Mucosa of rectum (tissue), 2 donors: ENCODE data around the gene FASLG.

ENCODE experiments used
- H3K27ac ChIP-seq, 2 donors: one replicate each; pipeline ENCODE4 v1.7.0; 2013; ENCODE audit warnings: inconsistent platforms in 2 of 2, low read depth in 2 of 2, low read length in 2 of 2
- H3K27me3 ChIP-seq, 2 donors: one replicate each; pipeline ENCODE4 v1.7.0; 2013; ENCODE audit warnings: low read length in 2 of 2; ENCODE audit not compliant: control insufficient read depth in 2 of 2, insufficient read depth in 2 of 2
- H3K36me3 ChIP-seq, 2 donors: one replicate each; pipeline ENCODE4 v1.7.0; 2013; ENCODE audit warnings: low read length in 2 of 2; ENCODE audit not compliant: control insufficient read depth in 2 of 2, insufficient read depth in 2 of 2
- H3K4me1 ChIP-seq, 2 donors: one replicate each; pipeline ENCODE4 v1.7.0; 2013; ENCODE audit warnings: low read length in 2 of 2, mild to moderate bottlenecking in 1 of 2; ENCODE audit not compliant: control insufficient read depth in 2 of 2, insufficient read depth in 2 of 2
- H3K4me3 ChIP-seq, 2 donors: one replicate each; pipeline ENCODE4 v1.7.0; 2013; ENCODE audit warnings: low read length in 2 of 2
- H3K9ac ChIP-seq, 2 donors: one replicate each; pipeline ENCODE4 v1.7.0; 2013; ENCODE audit warnings: low read length in 2 of 2, low read depth in 1 of 2, mild to moderate bottlenecking in 1 of 2
- H3K9me3 ChIP-seq, 2 donors: one replicate each; pipeline ENCODE4 v1.7.0; 2013; ENCODE audit warnings: low read length in 2 of 2; ENCODE audit not compliant: control insufficient read depth in 2 of 2
- donor health status: healthy.
- donor health status: Normal muscosa, but diverticular disease.

Gene FASLG

DNA sequence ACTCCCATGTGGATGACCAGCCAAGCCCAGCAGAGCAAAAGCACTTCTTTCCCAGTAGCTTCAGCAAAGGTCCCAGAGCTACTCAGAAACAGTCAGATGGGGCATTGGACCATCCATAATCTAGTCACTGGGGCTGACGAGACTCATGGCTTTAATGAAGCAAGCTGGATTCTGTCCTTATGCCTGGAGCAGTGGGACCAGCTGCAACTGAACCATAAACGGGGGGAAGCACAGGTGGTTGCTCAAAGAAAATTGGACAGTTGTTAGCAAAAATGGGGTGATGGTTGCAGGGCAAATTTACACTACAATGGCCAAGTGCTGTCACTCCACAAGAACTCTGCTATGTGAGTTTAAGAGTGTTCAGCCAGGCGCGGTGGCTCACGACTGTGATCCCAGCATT is 17.4 kb upstream of the FASLG start:
- no peak overlapping the region for H3K9ac ChIP-seq
- H3K27me3 ChIP-seq, result no peaks in the 10 kb centered on the region
- H3K9me3 ChIP-seq, result no peaks in the 10 kb centered on the region
- no peak overlapping the region for H3K4me3 ChIP-seq
- H3K36me3 ChIP-seq, result no peaks in the 10 kb centered on the region
- peaks cover 0 to 7% of the 10 kb centered on the region in 2 donors for H3K4me1 ChIP-seq
- no peak overlapping the region for H3K27ac ChIP-seq

DNA sequence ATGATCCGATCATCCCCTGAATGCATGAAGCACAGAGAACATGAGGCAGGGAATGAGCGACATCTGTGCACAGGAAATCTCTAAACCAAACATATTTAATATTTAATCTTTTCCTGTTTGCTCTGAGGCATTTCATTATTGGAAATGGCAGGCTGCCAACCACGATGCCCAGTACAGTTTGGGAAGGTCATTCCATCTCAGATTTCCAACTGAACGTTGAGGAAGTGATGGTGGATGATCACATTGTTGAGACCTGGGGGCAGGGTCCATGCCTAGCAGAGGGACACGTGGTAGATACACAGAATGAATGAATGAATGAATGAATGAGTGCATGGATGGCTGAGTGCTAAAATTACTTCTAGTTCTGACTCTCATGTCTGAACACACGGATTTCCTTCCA is 15.9 kb upstream of the FASLG start:
- Histone ChIP-seq H3K27ac (no peak overlapping the region), H3K9me3 (no peaks in the 10 kb centered on the region), H3K4me3 (no peak overlapping the region), H3K27me3 (no peaks in the 10 kb centered on the region), H3K4me1 (peaks cover 0 to 7% of the 10 kb centered on the region in 2 donors), H3K9ac (no peak overlapping the region), H3K36me3 (no peaks in the 10 kb centered on the region)

DNA sequence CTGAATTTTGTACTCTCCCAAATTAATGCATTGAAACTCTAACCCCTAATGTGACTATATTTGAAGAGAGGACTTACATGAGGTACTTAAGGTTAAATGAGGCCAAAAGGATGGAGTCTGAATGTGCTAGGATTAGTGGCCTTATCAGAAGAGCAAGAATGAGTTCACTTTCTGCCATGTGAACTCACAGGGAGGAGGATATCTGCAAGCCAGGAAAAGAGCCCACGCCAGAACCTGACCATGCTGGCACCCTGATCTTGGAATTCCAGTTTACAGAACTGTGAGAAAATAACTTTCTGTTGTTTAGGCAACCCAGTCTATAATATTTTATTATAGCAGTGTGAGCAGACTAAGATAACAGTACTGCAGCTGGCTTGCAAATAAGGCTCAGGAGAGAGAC is 12.2 kb upstream of the FASLG start:
- Histone ChIP-seq H3K9ac (no peak overlapping the region), H3K4me1 (peaks cover 0 to 2% of the 10 kb centered on the region in 2 donors), H3K4me3 (no peak overlapping the region), H3K27ac (no peak overlapping the region), H3K9me3 (no peaks in the 10 kb centered on the region), H3K27me3 (no peaks in the 10 kb centered on the region), H3K36me3 (no peaks in the 10 kb centered on the region)

DNA sequence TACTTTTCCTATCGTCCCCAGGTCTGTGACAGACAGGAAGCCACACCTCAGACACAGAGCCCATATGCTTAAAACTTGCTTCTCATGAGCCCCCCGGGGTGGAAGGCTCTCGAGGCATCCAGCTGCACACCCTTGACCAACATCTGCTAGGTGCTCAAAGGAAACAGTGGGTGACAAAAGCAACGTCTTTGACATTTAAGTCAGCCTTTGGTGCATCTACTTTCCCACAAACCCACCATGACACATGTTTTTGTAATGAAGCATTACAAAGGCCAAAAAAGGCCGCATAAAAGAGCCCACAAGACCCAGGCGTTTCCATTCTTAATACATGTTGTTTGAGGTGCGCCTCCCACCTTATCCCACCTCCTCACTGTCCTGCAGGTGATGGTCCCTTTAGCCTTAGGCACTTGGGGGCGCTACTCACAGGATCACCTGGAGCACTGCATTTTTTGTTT is 11.8 kb upstream of the FASLG start:
- no peak overlapping the region for H3K27ac ChIP-seq
- no peaks in the 10 kb centered on the region for H3K36me3 ChIP-seq
- peaks cover 0 to 2% of the 10 kb centered on the region in 2 donors for H3K4me1 ChIP-seq
- no peak overlapping the region for H3K4me3 ChIP-seq
- no peaks in the 10 kb centered on the region for H3K9me3 ChIP-seq
- H3K9ac ChIP-seq, result no peak overlapping the region
- H3K27me3 ChIP-seq, result no peaks in the 10 kb centered on the region

DNA sequence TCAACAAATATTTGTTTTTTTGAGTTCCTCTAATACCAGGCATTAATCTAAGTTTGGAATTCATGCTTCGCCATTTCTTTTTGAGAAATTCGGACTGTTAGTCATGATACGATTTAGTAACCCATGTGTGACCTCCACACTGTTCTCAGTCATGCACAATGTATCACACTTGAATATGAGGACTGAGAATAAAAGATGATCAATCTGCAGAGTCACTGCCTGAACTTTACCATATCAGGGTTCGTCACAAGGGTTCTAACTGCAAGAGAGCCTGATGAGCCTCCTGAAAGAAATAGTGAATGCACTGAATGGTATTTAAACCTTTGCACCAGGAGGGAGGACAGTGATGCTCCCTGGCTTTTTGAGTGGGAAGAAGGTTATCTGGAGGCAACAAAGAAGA is 10.9 kb upstream of the FASLG start:
- Histone ChIP-seq H3K4me3 (no peak overlapping the region), H3K27ac (no peak overlapping the region), H3K4me1 (peaks cover 0 to 2% of the 10 kb centered on the region in 2 donors), H3K9ac (no peak overlapping the region), H3K27me3 (no peaks in the 10 kb centered on the region), H3K36me3 (no peaks in the 10 kb centered on the region), H3K9me3 (no peaks in the 10 kb centered on the region)

DNA sequence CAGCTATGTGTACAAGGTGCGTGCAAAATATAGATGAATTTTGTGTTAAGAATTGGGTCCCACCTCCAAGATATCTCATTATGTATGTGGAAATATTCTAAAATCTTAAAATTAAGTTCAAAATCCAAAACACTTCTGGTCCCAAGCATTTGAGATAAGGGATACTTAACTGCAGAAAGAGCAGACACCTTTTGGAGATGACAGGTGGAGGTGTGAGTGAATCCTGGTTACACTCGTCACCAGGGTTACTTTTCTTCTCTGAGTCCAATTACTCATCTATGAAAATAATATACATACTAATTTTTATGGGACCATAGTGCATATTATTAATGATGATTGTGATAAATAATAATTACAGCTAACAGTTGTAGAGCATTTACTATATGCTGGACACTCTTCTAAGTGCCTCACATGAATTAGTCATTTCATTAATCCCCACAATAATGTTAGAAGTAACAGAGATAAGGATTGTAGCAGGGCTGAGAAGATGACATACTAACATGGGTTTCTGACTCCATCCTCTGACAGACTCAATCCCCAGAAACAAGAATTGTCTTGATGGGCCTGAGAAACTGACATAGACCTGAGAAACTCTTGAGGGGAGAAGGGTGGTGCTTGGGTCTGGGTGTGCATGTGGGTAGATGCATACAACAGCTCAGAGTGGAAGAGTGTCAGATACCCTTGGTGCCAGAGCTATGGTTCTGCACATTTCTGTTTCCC is 8.3 kb upstream of the FASLG start:
- Histone ChIP-seq H3K27ac (no peak overlapping the region), H3K4me3 (no peak overlapping the region), H3K9me3 (no peaks in the 10 kb centered on the region), H3K9ac (no peak overlapping the region), H3K4me1 (no peaks in the 10 kb centered on the region), H3K27me3 (no peaks in the 10 kb centered on the region), H3K36me3 (no peaks in the 10 kb centered on the region)

DNA sequence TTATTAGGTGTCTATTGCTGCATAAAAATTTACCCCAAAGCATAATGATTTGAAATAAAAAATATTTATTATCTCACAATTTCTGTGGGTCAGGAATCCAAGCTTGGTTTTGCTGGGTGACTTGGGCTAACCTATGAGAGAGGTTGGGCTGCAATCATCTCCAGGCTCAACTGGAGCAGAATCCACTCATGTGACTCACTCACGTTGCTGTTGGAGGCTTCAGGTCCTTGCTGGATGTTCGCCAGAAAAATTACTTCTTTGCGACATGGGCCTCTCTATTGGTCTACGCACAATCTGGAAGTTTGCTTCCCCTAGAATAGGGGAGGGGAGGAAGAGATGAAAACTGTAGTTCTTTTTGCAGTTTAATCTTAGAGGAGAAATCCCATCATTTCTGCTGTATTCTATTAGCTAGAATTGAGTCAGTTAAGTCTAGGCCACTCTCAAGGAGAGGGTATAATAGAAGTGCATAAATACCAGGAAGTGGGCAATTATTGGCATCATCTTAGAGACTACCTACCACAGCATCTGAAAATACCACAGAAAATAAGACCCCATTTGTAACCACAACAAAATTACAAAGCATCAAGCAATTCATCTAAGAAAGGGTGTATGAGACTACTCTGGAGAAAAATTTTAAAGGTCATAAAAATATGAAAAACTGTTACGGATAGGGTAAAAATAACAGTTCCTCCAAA is 5.7 kb upstream of the FASLG start:
- H3K27me3 ChIP-seq, result no peaks in the 10 kb centered on the region
- H3K27ac ChIP-seq, result no peak overlapping the region
- H3K9ac ChIP-seq, result no peak overlapping the region
- H3K9me3 ChIP-seq, result no peaks in the 10 kb centered on the region
- no peaks in the 10 kb centered on the region for H3K4me1 ChIP-seq
- no peak overlapping the region for H3K4me3 ChIP-seq
- no peaks in the 10 kb centered on the region for H3K36me3 ChIP-seq

DNA sequence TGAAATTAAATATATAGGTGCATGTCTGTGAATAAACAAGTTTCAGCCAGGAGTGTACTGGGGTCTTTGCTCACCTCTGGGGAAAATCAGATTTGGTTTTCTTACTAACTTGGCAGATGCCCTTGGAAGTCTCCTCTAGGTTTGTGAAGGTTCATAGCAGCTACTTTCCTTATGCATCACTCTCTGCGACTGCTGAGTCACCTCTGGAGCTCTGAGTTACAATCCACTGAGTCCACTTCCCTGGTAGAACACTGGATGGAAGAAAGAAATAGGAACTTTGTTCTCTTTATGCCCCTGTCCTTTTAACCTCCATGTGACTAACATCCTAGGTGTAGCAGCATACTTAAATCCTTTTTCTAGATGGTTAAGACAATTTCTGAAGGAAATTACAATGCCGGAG is 4.4 kb upstream of the FASLG start:
- H3K9ac ChIP-seq, result no peak overlapping the region
- H3K27ac ChIP-seq, result no peak overlapping the region
- no peaks in the 10 kb centered on the region for H3K27me3 ChIP-seq
- H3K36me3 ChIP-seq, result no peaks in the 10 kb centered on the region
- no peaks in the 10 kb centered on the region for H3K4me1 ChIP-seq
- no peak overlapping the region for H3K4me3 ChIP-seq
- H3K9me3 ChIP-seq, result no peaks in the 10 kb centered on the region

DNA sequence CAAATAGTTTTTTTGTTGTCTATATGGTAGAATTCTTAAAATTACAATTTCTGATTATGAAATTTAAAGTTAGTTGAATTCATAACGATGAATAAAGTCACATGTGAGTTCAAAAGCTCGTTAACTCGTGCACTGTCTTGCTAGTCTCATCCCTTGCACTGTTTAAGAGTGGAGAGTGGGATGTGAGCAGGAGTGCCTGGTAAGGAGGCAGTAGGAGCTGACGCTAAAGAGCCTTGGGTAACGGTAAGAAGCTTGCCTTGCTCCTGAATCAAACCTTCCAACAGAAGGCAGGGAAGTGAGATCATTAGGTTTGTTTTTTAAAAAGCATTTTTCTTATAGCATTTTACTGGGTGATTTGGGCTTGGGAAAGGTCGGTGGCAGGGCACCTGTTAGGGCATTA is 2.3 kb upstream of the FASLG start:
- Histone ChIP-seq H3K36me3 (no peaks in the 10 kb centered on the region), H3K27ac (no peak overlapping the region), H3K9ac (no peak overlapping the region), H3K27me3 (no peaks in the 10 kb centered on the region), H3K4me3 (no peak overlapping the region), H3K9me3 (no peaks in the 10 kb centered on the region), H3K4me1 (no peaks in the 10 kb centered on the region)

DNA sequence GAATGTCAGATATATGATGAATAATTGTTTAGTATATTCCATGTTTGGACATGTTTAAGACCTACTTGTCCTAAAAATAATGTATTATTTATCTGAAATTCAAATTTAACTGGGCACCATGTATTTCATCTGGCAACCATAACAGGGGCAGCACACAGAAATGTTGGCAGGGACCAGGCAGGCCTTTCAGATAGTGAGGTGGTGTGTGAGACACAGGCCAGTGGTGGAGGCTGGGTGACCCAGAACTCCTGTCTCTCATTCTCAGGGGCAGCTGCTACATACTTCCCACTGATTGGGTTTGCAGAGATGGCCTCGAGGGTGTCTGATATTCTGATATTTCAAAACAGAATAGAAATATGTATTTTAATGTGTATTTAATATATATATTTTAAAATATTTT is 1.3 kb upstream of the FASLG start:
- no peaks in the 10 kb centered on the region for H3K27me3 ChIP-seq
- no peaks in the 10 kb centered on the region for H3K4me1 ChIP-seq
- no peak overlapping the region for H3K9ac ChIP-seq
- no peak overlapping the region for H3K4me3 ChIP-seq
- H3K9me3 ChIP-seq, result no peaks in the 10 kb centered on the region
- H3K36me3 ChIP-seq, result no peaks in the 10 kb centered on the region
- H3K27ac ChIP-seq, result no peak overlapping the region
